Measurements from ENCODE around the gene SLC35F6. TPM values are rescaled to one million over a fixed set of nuclear protein-coding genes. Genes with fewer than 3 reads are reported as not detected.

The SLC35F6 gene
- total RNA-seq, 1 experiment from 2014 or later = 76.9 TPM

DNA sequence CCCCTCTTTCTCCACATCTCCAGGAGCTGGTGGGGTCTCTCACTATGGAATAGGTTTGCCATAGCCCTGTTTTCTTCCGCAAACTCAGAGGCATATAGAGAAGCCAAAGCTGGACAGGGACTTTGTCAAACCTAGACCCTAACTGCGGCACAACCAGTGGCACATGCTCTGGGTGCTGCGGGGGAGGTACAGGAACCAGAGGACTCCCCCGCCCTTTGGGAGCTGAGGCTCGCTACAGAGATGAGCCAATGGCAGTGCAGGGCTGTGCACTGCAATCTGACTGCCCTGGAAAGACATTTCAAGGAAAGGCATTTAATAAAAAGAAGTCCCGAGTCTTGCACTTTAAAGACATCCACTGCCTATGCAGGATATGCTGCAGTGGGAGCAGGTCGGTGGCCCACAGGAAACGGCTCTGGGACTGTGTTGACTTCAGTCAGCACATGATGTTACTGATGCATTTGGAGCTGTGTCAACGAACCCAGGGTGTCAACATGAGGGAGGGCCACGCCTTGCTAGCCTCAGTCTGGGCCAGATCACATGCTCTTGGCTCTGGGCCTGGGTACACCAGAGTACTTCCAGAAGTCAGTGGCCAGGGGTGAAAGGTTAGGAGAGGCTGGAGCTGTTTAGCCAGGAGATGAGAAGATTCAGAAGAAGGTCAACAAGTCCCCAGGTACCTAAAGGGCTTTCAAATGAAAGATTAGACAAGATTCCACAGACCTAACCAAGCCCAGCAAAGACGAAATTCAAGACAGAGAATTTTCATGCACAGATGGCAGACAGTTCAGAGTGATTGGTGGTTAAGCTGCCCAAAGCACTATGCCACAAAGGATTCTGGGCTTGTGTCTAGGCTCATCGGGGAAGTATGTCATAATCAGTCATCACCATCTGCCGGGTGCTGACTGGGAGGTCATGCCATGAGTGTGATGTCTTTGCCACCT lies 8.2 kb downstream of the SLC35F6 start:
- DNase-seq (ENCODE audit: unreplicated experiment) = peak; percentile 89
- BruUV-seq (replicated peaks) = TSS peak; percentile 70
- peaks cover 31% of the 10 kb centered on the region for H3K36me3 Mint-ChIP-seq (ENCODE audit: insufficient read depth, unreplicated experiment)
- no peaks in the 10 kb centered on the region for H3K27me3 Mint-ChIP-seq (ENCODE audit: insufficient read depth, unreplicated experiment)
- H3K27ac Mint-ChIP-seq (ENCODE audit: low read depth, unreplicated experiment) = peak overlapping the region; percentile 72
- H3K4me3 Mint-ChIP-seq (ENCODE audit: unreplicated experiment) = peak overlapping the region; percentile 1
- no peaks in the 10 kb centered on the region for H3K9me3 Mint-ChIP-seq (ENCODE audit: unreplicated experiment)
- POLR2A ChIA-PET = interaction anchor here (0.6 to 2.5 kb wide), 11 partner anchors 8 to 1409 kb away, joined by 3 to 22 read pairs (median 6); partner anchors contain the start of genes ADGRF3, AGBL5, CENPA and SELENOI
- TF ChIP-seq, protein P1, sequence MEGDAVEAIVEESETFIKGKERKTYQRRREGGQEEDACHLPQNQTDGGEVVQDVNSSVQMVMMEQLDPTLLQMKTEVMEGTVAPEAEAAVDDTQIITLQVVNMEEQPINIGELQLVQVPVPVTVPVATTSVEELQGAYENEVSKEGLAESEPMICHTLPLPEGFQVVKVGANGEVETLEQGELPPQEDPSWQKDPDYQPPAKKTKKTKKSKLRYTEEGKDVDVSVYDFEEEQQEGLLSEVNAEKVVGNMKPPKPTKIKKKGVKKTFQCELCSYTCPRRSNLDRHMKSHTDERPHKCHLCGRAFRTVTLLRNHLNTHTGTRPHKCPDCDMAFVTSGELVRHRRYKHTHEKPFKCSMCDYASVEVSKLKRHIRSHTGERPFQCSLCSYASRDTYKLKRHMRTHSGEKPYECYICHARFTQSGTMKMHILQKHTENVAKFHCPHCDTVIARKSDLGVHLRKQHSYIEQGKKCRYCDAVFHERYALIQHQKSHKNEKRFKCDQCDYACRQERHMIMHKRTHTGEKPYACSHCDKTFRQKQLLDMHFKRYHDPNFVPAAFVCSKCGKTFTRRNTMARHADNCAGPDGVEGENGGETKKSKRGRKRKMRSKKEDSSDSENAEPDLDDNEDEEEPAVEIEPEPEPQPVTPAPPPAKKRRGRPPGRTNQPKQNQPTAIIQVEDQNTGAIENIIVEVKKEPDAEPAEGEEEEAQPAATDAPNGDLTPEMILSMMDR (IDR thresholded peaks at IDR 0.05; ENCODE audit: unreplicated experiment) = no peak
- intact Hi-C loops (cut with micrococcal nuclease) = no loop called here
- peaks cover 37% of the 10 kb centered on the region for H3K4me1 Mint-ChIP-seq (ENCODE audit: insufficient read depth, unreplicated experiment)
- CTCF ChIA-PET = interaction anchor here (0.7 kb wide), 1 partner anchor 9 kb away, joined by 4 read pairs; no protein-coding TSS in a partner anchor

DNA sequence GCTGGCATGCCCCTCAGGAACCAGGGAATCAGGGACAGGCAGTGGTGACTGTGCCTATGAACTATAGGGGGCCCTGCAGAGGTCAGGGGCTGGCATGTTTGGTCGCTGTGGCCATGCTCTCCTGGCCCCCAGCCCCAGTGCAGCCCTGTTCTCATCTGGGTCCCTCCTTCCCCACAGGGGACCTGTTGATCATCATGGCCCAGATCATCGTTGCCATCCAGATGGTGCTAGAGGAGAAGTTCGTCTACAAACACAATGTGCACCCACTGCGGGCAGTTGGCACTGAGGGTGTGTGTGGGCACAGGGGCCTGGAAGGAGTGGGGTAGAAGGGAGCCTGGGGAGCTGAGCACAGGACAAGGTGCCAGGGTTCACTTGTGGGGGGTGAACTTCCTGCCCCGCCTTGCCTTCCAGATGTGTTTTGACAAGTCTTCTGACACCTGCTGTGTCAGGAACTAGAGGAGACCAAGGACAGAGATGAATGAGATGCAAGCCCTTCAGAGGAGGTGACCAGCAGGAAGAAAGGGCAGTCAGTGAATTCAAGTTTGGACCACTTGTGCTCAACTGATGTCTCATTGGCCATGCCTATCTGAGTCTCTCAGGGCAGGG lies 12.2 kb downstream of the SLC35F6 start:
- Mint-ChIP-seq H3K9me3 (ENCODE audit: unreplicated experiment) (no peaks in the 10 kb centered on the region), H3K27ac (ENCODE audit: low read depth, unreplicated experiment) (peak overlapping the region; percentile 54), H3K36me3 (ENCODE audit: insufficient read depth, unreplicated experiment) (peaks cover 64% of the 10 kb centered on the region), H3K4me1 (ENCODE audit: insufficient read depth, unreplicated experiment) (peaks cover 18% of the 10 kb centered on the region), H3K4me3 (ENCODE audit: unreplicated experiment) (no peak overlapping the region), H3K27me3 (ENCODE audit: insufficient read depth, unreplicated experiment) (no peaks in the 10 kb centered on the region)
- ChIA-PET POLR2A (no interaction called here), CTCF (interaction anchor here (0.6 to 0.9 kb wide), 2 partner anchors 9 to 12 kb away, joined by 3 read pairs; partner anchors contain the start of gene CENPA)
- DNase-seq (ENCODE audit: unreplicated experiment) = no peak
- BruUV-seq (replicated peaks) = no TSS peak
- intact Hi-C loops (cut with micrococcal nuclease) = no loop called here
- TF ChIP-seq, protein P1 (IDR thresholded peaks at IDR 0.05; ENCODE audit: unreplicated experiment) = no peak

DNA sequence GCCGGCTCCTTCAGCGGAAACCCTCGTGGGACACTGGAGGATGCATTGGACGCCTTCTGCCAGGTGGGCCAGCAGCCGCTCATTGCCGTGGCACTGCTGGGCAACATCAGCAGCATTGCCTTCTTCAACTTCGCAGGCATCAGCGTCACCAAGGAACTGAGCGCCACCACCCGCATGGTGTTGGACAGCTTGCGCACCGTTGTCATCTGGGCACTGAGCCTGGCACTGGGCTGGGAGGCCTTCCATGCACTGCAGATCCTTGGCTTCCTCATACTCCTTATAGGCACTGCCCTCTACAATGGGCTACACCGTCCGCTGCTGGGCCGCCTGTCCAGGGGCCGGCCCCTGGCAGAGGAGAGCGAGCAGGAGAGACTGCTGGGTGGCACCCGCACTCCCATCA lies 14.0 kb downstream of the SLC35F6 start:
- intact Hi-C loops (cut with micrococcal nuclease) = no loop called here
- no peak for DNase-seq (ENCODE audit: unreplicated experiment)
- Mint-ChIP-seq H3K27ac (ENCODE audit: low read depth, unreplicated experiment) (peak overlapping the region; percentile 64), H3K4me1 (ENCODE audit: insufficient read depth, unreplicated experiment) (no peaks in the 10 kb centered on the region), H3K36me3 (ENCODE audit: insufficient read depth, unreplicated experiment) (peaks cover 69% of the 10 kb centered on the region), H3K4me3 (ENCODE audit: unreplicated experiment) (no peak overlapping the region), H3K9me3 (ENCODE audit: unreplicated experiment) (no peaks in the 10 kb centered on the region), H3K27me3 (ENCODE audit: insufficient read depth, unreplicated experiment) (no peaks in the 10 kb centered on the region)
- TF ChIP-seq, protein P1 (IDR thresholded peaks at IDR 0.05; ENCODE audit: unreplicated experiment) = no peak
- ChIA-PET POLR2A (no interaction called here), CTCF (interaction anchor here (0.6 to 1.2 kb wide), 4 partner anchors 32 to 175 kb away, joined by 3 to 5 read pairs (median 4); no protein-coding TSS in a partner anchor)
- BruUV-seq (replicated peaks) = no TSS peak

DNA sequence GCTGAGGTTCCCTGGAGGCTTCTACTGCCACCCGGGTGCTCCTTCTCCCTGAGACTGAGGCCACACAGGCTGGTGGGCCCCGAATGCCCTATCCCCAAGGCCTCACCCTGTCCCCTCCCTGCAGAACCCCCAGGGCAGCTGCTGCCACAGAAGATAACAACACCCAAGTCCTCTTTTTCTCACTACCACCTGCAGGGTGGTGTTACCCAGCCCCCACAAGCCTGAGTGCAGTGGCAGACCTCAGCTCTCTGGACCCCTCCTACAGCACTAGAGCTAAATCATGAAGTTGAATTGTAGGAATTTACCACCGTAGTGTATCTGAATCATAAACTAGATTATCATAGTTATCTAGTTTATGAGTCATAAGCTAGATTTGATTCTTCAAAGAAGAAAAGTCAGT lies 14.4 kb downstream of the SLC35F6 start:
- CTCF ChIA-PET = interaction anchor here (0.6 to 1.2 kb wide), 3 partner anchors 32 to 176 kb away, joined by 4 to 5 read pairs (median 4); no protein-coding TSS in a partner anchor
- BruUV-seq (replicated peaks) = no TSS peak

More for the DNA sequence above, 14.4 kb downstream of the SLC35F6 start:
- POLR2A ChIA-PET = no interaction called here
- peaks cover 74% of the 10 kb centered on the region for H3K36me3 Mint-ChIP-seq (ENCODE audit: insufficient read depth, unreplicated experiment)
- TF ChIP-seq, protein P1 (IDR thresholded peaks at IDR 0.05; ENCODE audit: unreplicated experiment) = no peak
- no peak overlapping the region for H3K4me3 Mint-ChIP-seq (ENCODE audit: unreplicated experiment)
- no peaks in the 10 kb centered on the region for H3K9me3 Mint-ChIP-seq (ENCODE audit: unreplicated experiment)
- H3K4me1 Mint-ChIP-seq (ENCODE audit: insufficient read depth, unreplicated experiment) = peaks cover 1% of the 10 kb centered on the region
- no peaks in the 10 kb centered on the region for H3K27me3 Mint-ChIP-seq (ENCODE audit: insufficient read depth, unreplicated experiment)
- DNase-seq (ENCODE audit: unreplicated experiment) = no peak
- intact Hi-C loops (cut with micrococcal nuclease) = no loop called here
- H3K27ac Mint-ChIP-seq (ENCODE audit: low read depth, unreplicated experiment) = peak overlapping the region; percentile 64
